ENCODE results near the gene HVCN1.

Gene HVCN1

GRCh38 chr12:110622582-110622981 lies 66.3 kb downstream of the HVCN1 start:
- no peak for TF ChIP-seq CTCF (IDR thresholded peaks at IDR 0.05; ENCODE audit: insufficient read depth, low read length, poor library complexity, severe bottlenecking)
- Histone ChIP-seq H3K36me3 (ENCODE audit: control insufficient read depth, insufficient read depth, low read length) (no peaks in the 10 kb centered on the region), H3K27me3 (replicated peaks; ENCODE audit: control insufficient read depth, insufficient read depth, low read length) (no peaks in the 10 kb centered on the region), H3K4me3 (replicated peaks; ENCODE audit: low read depth, low read length) (no peak overlapping the region)
- no peak for DNase-seq (ENCODE audit: extremely low read depth, insufficient read length)

GRCh38 chr12:110619534-110619953 lies 69.4 kb downstream of the HVCN1 start:
- peak; percentile 77 for DNase-seq (ENCODE audit: extremely low read depth, insufficient read length)
- no peaks in the 10 kb centered on the region for H3K27me3 ChIP-seq (replicated peaks; ENCODE audit: control insufficient read depth, insufficient read depth, low read length)
- TF ChIP-seq CTCF (IDR thresholded peaks at IDR 0.05; ENCODE audit: insufficient read depth, low read length, poor library complexity, severe bottlenecking) = peak; percentile 39
- H3K4me3 ChIP-seq (replicated peaks; ENCODE audit: low read depth, low read length) = peak overlapping the region; percentile 36
- no peaks in the 10 kb centered on the region for H3K36me3 ChIP-seq (ENCODE audit: control insufficient read depth, insufficient read depth, low read length)

GRCh38 chr12:110616471-110617115 lies 72.3 kb downstream of the HVCN1 start:
- no peak for DNase-seq (ENCODE audit: extremely low read depth, insufficient read length)
- no peak for TF ChIP-seq CTCF (IDR thresholded peaks at IDR 0.05; ENCODE audit: insufficient read depth, low read length, poor library complexity, severe bottlenecking)
- H3K36me3 ChIP-seq (ENCODE audit: control insufficient read depth, insufficient read depth, low read length) = no peaks in the 10 kb centered on the region
- no peaks in the 10 kb centered on the region for H3K27me3 ChIP-seq (replicated peaks; ENCODE audit: control insufficient read depth, insufficient read depth, low read length)
- H3K4me3 ChIP-seq (replicated peaks; ENCODE audit: low read depth, low read length) = no peak overlapping the region

GRCh38 chr12:110615171-110615570 lies 73.7 kb downstream of the HVCN1 start:
- DNase-seq (ENCODE audit: extremely low read depth, insufficient read length) = peak; percentile 61
- no peaks in the 10 kb centered on the region for H3K27me3 ChIP-seq (replicated peaks; ENCODE audit: control insufficient read depth, insufficient read depth, low read length)
- no peak for TF ChIP-seq CTCF (IDR thresholded peaks at IDR 0.05; ENCODE audit: insufficient read depth, low read length, poor library complexity, severe bottlenecking)
- H3K36me3 ChIP-seq (ENCODE audit: control insufficient read depth, insufficient read depth, low read length) = no peaks in the 10 kb centered on the region
- H3K4me3 ChIP-seq (replicated peaks; ENCODE audit: low read depth, low read length) = peak overlapping the region; percentile 84

- Histone ChIP-seq H3K4me3 (replicated peaks; ENCODE audit: low read depth, low read length) (peak within 1 kb of the TSS; percentile 84), H3K36me3 (ENCODE audit: control insufficient read depth, insufficient read depth, low read length) (no peaks in the 10 kb centered on the region), H3K27me3 (replicated peaks; ENCODE audit: control insufficient read depth, insufficient read depth, low read length) (no peaks in the 10 kb centered on the region)
- peak; percentile 97 for DNase-seq (ENCODE audit: extremely low read depth, insufficient read length)
- no peak for TF ChIP-seq CTCF (IDR thresholded peaks at IDR 0.05; ENCODE audit: insufficient read depth, low read length, poor library complexity, severe bottlenecking)
Measured at GRCh38 chr12:110613771-110614684, 74.9 kb downstream of the HVCN1 start, which contains the start of gene TCTN1. TSS of gene TCTN1 (plus strand) at chr12:110614129. CDS start at chr12:110614183, 54 bp downstream.
